Hematopoietic multipotent progenitor cell treated with erythropoietin and hydrocortisone succinate and interleukin-3 and kit ligand, for 17 days (in vitro differentiated cells): ENCODE measurements around the gene USP6NL.
"Not testable (repeated sequence)": the region's sequence is repeated elsewhere in the genome, so short reads cannot be mapped to it uniquely, and the experiment has no call there.

Experiments
- DNase-seq: peaks from one replicate; pipeline ENCODE4 v3.0.0-alpha.2; 2015; ENCODE audit warnings: low spot score

The USP6NL gene

DNA sequence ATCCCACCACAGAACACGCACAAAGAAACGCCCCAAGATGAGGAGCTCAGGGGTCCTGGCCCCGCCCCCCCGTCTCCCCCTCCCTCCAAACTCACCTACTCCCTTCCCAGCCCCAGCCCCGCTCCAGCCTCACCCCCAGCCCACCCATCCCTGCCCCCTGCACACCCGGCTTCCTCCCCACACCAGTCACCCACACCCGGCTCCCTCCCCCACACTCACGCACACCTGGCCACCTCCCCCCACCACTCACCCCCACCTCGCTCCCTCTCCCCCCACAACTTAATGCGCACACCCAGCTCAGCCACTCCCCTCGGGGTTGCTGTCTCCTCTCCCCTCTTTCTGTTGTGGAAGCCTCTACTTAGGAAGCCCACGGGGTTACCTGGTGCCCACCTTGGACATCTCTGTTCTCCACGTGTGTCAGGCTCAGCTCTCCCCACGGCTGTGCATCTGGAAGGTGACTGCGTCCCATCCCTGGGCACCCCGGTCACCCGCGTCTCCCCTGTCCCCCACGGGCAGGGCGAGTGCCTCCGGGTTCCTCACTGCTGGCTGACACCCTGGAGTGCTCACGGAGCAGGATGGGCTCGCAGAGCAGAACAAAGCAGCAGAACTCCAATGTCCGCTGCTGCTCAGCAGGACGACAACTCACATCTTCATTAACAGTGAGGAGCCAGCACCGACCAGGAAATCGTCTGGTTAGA lies 166.8 kb downstream of the USP6NL start:
- DNase-seq = no peak

DNA sequence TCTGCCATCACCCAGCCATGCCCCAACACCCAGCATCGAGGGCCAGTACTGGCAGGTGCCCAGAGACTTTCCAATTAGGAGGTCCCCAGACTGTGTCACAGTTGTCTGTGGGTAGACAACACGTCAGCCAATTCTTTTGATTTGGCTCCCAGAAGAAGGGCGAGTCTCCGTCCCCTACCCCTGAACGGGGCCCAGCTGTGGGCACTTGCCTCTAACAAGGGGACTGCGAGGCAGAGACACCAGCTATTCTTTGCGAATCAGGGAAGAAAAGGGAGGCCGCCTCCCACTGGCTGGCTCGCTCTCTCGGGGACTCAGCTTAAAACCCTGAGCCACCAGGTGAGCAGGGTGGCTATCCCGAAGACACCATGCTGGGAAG lies 167.3 kb downstream of the USP6NL start:
- DNase-seq = no peak

DNA sequence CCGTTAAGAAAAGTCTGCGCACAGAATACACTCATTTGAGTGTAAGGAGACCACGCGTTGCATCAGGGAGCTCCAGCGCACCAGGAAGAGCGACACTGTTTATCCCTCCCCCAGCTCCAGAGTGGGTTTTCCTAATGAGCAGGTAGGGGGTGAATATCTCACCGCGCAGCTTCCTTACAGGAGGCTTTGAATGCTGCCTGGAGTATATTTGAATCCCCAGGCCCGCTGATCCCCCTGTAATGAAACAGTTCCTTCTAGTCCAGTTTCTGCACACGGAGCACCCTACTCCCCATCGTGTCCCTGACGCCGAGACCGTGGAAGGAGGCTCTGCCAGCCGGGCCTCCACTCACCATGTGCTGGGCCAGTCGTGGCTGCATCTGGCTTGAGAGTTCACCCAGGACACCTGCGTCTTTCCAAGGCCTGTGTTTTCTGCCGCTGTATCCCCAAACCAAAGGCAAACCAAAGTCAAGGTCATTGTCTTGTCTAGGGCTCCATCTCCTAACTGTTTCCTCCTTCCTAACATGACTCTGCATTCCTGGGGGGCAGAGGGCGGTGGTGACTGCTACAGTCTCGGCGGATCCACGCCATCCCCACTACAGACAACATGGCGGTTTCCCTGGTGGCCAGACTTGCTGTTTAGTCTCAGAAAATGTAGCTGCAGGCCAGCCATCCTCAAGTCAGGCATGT lies 167.8 kb downstream of the USP6NL start:
- no peak for DNase-seq

DNA sequence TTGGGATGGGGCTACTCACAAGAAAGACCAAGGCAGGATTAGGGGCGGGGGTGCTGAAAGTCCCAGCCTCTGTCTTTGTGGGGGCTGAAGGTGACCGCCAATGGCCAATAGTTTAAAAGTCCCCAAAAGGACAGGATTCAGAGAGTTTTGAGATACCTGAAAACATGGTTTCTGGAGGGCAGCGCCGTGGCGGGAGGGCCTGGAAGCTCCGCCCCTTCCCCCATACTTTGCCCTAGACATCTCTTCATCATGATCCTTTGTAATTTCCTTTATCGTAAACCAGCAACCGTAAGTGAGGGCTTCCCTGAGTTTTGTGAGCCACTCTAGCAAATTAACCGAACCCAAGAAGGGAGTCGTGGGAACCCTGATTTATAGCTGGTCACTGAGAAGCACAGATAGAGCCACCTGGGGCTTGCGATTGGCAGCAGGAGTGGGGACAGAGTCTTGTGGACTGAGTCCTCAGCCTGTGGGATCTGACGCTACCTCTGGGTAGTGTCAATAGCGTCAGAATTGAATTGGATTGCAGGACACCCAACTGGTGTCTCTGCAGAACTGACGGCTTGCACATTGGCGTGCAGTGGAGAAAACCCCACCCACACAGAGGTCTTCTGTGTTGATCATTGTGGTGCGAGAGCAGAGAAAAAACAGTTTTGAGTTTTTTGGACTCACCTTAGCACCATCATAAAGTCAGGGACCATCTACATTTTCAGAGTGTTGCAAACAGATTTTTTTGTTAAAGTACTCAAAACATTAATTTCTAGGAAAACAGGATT lies 169.3 kb downstream of the USP6NL start:
- DNase-seq = no peak

DNA sequence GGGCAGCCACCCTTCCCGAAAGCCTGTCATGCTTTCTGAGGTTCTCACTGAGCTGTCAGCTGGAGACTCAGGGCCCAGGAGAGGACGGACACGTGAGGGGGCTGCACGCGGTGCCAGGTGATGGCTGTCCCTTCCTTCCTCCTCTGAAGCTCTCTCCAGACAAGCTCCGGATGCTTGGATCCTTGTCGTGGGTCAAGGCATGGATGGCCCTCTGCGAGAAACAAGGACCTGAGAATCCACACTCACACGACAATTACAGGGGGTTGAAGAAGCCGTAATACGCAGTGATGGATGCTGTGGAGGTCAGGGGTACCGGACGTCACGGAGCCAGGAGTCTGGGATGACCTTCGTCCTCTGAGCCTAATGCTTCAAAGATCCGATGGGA lies 170.3 kb downstream of the USP6NL start:
- DNase-seq = no peak

DNA sequence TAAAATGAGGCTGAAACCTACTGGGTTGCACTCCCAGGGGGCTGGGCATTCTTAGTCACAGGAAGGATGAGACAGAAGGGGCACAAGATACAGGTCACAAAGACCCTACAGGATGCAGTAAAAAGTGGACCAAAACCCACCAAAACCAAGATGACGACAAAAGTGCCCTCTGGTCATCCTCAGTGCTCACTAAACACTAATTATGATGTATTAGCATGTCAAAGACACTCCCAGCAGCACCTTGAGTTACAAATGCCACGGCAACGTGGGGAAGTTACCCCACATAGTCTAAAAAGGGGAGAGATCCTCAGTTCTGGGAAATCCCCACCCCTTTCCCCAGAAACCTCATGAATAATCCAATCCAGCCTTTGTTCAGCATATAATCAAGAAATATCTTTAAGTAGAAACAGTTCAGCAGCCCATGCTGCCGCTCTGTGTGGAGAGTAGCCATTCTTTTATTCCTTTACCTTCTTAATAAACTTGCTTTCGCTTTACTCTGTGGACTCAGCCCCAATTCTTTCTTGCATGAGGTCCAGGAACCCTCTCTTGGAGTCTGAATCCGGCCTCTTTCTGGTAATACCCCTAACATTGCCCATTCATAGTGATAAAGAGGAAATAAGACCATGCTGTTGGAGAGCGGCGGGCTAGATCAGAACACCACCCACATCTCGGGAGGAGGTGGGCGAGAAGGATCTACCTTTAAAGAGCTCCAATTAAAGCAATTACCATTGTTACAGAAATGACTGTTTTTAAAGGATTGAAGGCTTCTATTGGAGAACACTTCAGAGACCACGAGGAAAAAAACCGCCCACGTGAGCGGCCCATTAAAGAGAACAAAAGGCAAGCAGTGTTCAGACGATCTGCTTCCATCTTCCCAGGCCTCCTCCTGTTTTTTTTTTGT lies 170.9 kb downstream of the USP6NL start:
- no peak for DNase-seq

DNA sequence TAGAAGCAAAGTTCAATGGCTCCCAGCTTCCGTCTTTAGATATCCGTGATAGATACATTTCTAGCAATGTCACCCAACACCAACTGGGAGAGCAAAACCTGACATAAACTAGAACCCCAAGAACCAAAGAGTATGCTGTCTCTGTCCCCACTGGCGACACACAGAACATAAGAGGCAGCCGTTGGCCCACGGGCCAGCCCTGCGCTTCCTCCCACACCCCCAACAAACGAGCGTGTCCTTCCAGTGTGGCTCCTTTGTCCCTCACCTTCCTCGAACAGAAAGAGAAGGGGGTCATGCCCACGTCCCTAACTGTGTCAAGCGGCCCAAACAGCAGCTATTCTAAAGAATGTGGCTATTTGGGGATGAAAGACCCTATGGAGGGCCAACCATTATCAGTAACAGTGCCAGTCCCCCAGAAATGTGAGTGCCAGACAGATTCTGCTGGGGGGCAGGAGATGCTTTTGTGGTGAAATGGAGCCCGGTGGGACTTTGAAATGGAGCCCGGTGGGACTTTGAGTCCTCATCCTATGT lies 171.9 kb downstream of the USP6NL start:
- DNase-seq = no peak

DNA sequence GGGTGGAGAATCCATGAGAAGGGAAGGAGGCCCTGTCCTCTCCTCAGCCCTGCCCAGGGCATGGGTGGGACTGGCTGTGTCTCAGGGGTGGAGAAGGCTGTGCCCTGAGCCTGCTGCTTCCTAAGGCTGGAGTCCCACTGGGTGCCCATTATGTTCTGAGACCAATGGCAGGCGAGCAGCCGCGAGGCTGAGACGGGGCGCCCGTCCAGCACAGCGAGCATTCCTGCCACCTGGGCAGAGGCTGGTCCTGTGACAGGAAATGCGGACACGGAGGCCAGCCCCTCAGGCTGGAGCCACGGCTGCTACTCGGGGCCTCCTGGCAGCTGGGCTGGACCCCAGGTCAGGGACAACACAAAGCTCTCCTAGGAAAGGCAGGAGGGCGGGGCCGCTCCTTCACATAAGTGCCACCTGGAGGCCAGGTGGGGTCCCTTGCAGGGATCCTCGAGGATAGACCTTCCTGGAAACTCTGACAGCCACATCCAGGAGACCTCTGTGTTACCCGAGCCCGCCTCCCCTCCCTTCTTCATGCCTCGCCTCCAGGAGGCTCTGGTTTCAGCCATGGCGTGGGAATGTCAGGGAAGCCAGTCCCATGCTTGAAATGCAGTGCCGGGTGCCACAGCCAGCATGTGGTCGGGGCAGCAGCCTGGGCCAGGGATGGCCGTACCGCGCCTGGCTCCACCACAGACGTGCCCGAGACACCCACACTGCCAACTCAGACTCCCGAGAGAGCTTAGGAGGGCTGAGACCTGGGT lies 173.9 kb downstream of the USP6NL start:
- no peak for DNase-seq

DNA sequence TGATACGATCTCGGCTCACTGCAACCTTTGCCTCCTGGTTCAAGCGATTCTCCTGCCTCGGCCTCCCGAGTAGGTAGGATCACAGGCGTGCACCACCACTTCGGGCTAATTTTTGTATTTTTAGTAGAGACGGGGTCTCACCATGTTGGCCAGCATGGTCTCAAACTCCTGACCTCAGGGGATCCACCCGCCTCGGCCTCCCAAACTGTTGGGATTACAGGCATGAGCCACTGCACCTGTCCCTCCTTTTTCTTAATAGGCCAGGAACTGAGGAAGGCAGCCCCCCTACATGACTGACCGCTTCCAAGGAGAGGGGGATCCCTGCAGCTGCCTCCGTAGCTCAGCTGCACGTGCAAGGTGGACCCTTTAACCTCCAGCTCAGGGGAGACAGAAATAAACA lies 175.0 kb downstream of the USP6NL start:
- not testable (repeated sequence) for DNase-seq

DNA sequence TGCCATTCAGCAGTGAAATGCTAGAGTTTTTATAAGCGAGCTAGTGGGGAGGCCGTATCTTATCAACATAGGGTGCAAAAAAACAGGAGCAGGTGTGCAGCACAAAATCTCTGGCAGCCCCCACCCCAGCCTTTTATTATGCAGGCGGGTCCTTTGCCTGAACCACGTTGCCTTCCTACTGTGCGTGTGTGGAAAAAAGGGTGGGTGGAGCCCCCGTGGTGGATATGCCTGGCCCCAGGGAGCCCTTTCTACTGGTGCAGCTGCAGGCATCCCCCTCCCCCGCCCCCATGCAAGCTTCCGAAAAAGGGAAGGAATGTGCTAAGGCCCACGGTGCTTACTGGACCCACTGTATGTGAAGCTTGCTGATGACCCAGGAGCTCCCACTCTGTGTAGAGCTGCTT lies 175.9 kb downstream of the USP6NL start:
- DNase-seq = no peak

DNA sequence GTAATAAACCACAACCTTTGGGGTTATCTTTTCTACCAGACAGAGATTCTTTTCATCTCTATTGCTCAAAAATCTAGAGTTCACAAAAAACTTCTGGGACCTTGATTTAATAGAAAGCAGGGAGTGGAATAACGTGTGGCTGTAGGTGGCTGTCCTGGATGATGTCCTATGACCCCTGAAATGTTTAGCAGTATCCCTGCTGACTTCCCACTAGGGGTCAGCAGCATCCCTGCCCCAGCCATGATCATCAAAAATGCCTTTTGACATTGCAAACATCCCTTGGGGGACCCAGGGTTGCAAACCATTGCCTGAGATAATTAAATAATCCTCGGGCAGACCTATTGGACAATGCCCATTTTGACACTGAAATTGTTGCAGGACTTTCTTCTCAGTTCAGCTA lies 177.1 kb downstream of the USP6NL start:
- no peak for DNase-seq

DNA sequence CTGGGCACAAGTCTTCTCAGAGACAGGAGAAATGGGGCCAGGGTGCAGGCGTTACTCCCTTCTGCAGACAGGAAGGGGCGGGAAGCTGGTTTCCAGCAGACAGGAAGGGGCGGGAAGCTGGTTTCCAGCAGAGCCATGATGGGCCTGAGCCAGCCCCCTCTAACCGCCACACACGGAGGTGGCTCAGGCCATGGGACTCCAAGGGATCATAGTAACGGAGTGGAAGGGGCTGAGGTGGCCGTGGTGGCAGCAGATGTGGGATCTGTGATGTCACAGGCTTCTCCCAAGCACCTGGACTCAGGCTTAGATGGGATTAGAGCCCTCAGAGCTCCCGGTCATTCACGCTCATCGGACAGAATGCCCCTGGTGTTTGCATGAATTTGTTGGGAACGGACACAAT lies 177.8 kb downstream of the USP6NL start:
- no peak for DNase-seq

DNA sequence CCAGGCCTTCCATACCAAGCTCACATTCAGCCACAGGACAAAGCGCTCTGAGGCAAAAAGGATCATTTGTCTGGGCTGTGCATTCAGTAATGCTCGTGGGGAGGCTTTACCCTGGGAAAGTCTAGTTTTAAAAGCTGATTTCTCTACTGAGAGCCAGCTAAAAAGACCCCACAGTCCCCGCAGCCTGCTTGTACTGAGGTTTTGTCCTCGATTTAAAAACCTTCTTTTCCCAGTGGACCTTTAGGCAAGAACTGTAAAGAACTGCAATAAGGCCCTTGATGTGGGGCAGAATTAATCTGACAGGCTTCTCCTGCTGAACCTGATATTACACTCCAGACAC lies 180.3 kb downstream of the USP6NL start:
- DNase-seq = no peak

DNA sequence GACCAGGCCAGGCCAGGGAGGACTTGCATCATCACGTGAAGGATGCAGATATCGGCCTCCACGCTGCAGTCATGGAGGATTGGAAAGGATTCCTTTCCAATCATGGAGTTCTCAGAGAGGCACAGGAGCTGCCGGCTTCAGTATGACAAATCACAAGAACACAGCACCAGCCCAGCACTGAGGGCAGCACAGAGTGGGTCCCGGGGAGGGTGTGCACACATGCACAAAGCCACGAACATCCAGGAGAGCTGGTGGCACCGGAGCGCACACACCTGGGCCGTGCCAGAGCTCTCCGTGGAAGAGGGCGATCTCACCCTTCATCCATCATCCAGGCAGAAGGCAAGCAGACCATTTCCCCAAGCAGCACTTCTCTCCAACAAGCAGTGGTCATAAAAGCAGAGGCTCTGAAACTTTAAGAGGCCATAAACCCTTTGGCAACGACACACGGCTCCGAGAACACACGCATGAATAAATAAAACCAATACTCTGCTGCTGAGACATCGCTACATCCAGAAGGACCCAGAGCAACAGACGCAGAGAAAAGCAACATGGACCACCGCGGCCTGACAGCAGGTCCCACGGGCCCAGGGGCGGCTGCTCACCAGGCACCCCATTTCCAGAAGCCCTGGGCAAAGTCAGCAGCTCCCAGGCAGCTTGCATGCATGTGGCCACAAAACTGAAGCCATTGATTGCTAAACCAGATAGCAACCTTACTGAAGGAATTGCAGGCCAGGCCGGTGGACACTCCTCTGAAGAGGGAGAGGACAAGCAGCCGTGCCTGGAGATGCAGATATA lies 180.8 kb downstream of the USP6NL start:
- DNase-seq = no peak

DNA sequence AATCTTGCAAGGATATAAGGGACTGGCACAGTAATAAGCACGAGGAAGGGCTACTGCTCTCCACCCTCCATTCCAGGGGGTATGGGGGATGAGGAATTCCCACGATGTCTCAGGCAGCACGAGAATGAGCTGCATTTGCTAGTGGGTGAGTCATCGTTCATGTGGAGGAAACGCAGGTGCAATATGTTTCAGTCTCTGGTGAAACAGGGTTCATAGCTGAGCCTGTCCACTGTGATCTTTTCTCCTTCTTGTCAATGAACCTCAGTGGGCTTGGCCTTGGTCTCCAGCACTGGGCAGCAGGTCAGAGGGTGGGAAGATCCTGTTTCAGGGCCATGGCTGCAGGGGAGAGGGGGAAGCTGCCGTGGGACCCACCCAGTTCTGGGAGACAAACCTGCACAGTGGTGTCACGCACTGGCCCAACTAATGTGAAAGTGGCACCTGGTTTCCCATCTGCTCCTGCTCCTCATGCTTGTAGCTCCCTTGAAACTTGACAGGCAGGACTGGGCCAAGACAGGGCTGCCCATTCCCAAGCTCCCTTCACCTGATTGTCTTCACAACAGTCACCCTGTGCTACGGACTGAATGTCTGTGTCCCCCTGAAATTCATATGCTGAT lies 181.9 kb downstream of the USP6NL start:
- no peak for DNase-seq

DNA sequence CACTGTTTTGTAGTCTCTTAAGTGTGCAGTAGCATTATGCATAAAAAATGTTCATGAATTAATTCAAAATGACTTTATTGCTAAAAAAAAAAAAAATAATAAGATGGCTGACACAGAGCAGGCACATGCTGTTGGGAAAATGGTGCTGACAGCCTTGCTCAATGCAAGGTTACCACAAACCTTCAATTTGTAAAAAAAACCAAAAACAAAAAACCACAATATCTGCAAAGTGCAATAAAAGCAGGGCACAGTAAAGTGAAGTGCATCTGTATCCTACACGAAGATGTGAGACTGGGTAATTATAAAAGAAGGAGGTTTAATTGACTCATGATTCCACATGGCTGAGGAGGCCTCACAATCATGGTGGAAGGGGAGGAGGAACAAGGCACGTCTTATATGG lies 185.8 kb downstream of the USP6NL start:
- DNase-seq = no peak

DNA sequence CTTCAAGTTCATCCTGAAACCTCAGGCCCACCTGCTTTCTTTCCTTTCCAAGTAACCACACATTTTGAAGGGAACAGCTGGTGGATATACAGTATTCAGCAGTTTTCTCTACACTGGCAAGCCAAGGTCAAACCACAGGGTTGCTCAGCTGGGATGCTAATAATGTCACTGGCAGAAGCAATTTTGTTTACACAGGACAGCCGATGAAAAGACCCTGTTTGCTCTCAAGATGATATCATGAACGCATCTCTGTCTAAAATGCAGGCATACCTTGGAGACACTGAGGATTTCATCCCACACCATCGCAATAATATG lies 186.2 kb downstream of the USP6NL start:
- DNase-seq = no peak

DNA sequence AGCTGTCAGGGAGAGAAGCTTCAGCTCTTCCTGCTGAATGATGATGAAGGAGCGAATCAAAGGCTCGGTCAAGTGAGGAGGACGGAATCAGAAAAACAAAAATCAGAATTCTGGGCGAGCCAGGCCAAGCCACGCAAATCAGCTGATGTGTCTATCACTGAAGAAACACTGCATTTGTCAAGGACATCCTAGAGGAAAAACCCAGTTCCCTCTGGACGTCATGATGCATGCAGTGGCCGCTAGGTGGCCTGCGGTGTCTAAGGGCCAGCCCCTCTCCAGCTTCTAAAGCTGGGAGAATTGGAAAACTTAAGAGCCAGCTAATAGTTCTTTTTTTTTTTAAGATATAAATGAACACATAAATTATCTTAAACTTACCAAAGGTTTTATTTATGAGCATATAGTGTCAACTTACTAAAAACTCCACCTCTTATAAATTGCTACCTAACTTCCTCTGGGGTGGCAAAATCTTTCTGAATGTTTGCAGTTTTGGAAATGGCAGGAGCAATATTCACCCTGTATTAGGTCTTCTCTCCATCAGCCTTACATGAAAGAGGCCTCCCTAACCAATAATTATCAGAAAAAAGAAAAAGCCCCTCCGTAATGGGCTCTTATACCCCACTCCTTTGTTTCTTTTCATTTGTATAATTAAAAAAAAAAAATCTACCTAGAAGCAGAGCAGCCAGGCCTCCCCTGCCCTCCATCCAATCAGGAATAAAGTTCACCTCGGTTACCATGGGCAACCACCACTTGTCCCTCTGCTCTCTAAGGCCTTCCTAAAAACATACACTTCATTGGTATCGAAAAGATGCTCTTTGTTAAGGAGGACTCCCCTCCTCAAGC lies 186.8 kb downstream of the USP6NL start:
- peak; percentile 12 for DNase-seq

DNA sequence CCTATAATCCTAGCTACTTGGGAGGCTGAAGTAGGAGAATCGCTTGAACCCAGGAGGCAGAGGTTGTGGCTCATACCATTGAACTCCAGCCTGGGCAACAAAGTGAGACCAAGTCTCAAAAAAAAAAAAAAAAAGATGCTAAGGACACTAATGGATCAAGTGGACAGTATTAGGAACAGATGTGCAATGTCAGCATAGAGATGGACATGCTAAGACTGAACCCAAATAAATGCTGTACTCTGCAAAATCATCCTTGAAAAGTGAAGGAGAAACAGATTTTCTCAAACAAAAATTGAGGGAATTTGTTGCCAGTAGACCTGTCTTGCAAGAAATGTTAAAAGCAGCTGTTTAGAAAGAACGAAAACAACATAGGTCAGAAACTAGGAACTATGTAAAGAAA lies 194.5 kb downstream of the USP6NL start:
- no peak for DNase-seq
